ENCODE results near the gene TBPL2. TPM values are rescaled to one million over a fixed set of nuclear protein-coding genes. Genes with fewer than 3 reads are reported as not detected.
"Not testable (repeated sequence)": the region's sequence is repeated elsewhere in the genome, so short reads cannot be mapped to it uniquely, and the experiment has no call there.

Gene TBPL2
- total RNA-seq, 1 donor from 2014 or later = not detected

- peak; percentile 72 for ATAC-seq
These were observed 2.2 kb downstream of the TBPL2 start for GRCh38 chr14:55438066-55438683.

GRCh38 chr14:55436931-55437330, 3.5 kb downstream of the TBPL2 start:
- no peak for ATAC-seq

GRCh38 chr14:55436519-55436918, 3.9 kb downstream of the TBPL2 start:
- ATAC-seq = no peak

GRCh38 chr14:55434805-55435174, 5.6 kb downstream of the TBPL2 start:
- no peak for ATAC-seq

GRCh38 chr14:55433880-55434804, 6.3 kb downstream of the TBPL2 start:
- ATAC-seq = no peak

- ATAC-seq = no peak
These were observed 7.8 kb downstream of the TBPL2 start for GRCh38 chr14:55432628-55433027.

- ATAC-seq = peak; percentile 91
These were observed 10.3 kb downstream of the TBPL2 start for GRCh38 chr14:55430024-55430690.

- peak; percentile 42 for ATAC-seq
These were observed 13.0 kb downstream of the TBPL2 start for GRCh38 chr14:55427439-55427838.

GRCh38 chr14:55426891-55427290, 13.5 kb downstream of the TBPL2 start:
- no peak for ATAC-seq

GRCh38 chr14:55425091-55425490, 15.3 kb downstream of the TBPL2 start:
- ATAC-seq = no peak

GRCh38 chr14:55423969-55424368, 16.4 kb downstream of the TBPL2 start:
- no peak for ATAC-seq

- ATAC-seq = not testable (repeated sequence)
These were observed 18.1 kb downstream of the TBPL2 start for GRCh38 chr14:55422338-55422737.

GRCh38 chr14:55419663-55420062, 20.8 kb downstream of the TBPL2 start:
- ATAC-seq = no peak

- ATAC-seq = no peak
These were observed 22.0 kb downstream of the TBPL2 start for GRCh38 chr14:55418411-55418810.

GRCh38 chr14:55417955-55418354, 22.5 kb downstream of the TBPL2 start:
- ATAC-seq = no peak

- ATAC-seq = no peak
These were observed 23.6 kb downstream of the TBPL2 start for GRCh38 chr14:55416866-55417265.

- no peak for ATAC-seq
These were observed 25.9 kb downstream of the TBPL2 start for GRCh38 chr14:55414551-55414950.

GRCh38 chr14:55412676-55413075, 27.7 kb downstream of the TBPL2 start:
- ATAC-seq = peak; percentile 92

- ATAC-seq = peak; percentile 90
These were observed 28.7 kb downstream of the TBPL2 start, which contains the start of gene ATG14 for GRCh38 chr14:55411426-55412389. Gene ATG14, minus strand, starts transcription at chr14:55411830. Its CDS starts 8 bp downstream, at chr14:55411822.

GRCh38 chr14:55410876-55411275, 29.5 kb downstream of the TBPL2 start:
- no peak for ATAC-seq

GRCh38 chr14:55404173-55404854, 36.1 kb downstream of the TBPL2 start:
- ATAC-seq = no peak
